Measurements from ENCODE around the gene CNPPD1.

The CNPPD1 gene

DNA sequence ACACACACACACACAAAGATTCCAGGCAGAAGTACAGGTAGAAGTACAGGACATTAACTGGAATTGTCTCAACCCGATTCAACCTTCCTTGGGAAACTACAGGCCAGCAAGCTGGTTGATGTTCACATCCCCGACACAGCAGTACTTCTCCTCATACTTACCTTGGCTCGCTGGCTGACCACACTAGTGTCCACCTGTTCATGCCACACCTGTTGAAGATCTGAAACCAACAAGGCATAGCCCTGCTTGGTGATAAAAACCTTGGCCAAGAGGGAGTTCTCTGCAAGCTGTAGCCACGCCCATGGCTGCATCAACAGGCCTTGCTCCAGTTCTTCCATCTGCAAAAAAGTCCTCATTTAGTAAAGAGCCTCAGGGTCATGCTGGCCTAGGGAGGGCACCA lies 18.7 kb downstream of the CNPPD1 start:
- no peak for DNase-seq

DNA sequence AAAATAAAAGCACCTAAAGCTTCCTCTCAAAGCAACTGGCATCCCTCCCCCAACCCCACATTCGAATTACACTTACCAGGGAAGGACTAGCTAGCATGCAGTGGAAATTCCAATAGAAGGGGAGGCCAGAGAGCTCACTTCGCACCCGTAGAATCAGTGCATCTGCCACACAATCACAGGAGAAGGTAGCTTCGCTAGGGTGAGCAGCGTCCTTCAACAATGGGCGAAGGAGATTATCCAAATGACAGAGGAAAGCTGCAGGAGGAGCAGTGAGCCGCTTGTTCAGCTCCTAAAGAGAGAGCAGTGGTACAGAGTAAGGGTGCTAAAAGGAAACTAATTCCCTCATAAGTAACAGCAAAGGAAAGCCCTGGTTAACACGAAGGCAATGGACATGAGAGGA lies 19.3 kb downstream of the CNPPD1 start:
- DNase-seq, result no peak

DNA sequence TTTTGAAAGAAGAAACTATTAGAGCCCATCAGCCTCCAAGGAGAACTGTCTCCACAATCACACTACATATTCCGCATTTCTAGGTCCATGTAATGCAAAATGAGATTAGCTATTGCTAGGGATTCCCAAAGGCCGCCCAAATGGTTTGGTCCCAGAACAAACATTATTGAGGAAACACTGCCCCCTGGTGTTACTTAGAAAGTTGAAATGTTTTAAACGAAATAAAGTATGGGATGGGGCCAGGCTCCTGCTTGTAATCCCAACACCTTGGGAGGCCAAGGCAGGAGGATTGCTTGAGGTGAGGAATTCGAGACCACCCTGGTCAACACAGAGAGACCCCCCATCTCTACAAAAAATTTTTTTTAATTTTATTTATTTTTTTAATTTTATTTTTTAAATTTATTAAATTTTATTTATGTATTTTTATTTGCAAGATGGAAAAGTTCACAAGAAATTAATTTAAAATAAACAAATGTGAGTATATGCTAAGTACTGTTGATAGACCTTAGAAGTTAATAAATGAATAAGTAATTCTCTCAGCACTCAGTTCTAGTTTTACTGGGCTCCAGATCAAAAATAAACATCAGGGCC lies 21.6 kb downstream of the CNPPD1 start:
- peak; percentile 28 to 65 for DNase-seq

DNA sequence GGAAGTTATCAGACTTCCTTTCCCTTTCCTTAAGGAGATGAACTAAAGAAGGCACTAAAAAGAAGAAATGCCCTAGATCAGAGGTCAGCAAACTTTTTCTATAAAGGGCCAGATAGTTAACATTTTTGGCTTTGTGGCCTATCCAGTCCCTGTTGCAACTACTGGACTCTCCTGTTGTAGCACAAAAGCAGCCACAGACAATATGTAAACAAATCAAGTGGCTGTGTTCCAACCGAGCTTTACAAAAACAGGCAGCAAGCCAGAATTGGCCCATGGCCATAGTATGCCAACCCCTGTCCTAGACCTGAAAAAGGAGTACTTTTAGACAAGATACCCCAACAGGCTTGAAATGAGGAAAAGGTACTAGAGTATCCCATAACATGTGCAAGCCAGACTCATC lies 27.1 kb downstream of the CNPPD1 start:
- DNase-seq, result no peak

DNA sequence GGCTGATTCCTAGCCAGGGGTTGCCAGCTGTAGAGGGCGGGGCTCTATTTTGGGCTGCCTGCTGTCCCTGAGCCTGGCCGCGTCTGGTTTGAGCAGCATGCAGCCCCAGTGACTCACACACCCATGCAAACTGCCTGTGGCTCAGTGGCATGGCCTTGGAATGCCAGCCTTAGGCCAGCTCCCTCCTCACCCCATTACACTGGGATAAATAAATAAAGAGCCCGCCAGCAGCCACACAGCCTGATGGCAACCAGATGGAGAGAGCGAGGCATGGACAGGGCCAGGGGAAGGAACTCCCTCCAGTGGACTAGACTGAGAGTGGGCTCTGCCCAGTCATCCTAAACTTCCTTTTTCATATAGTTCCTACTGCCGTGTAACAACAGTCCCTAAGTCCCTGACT lies 34.4 kb downstream of the CNPPD1 start:
- DNase-seq, result no peak

DNA sequence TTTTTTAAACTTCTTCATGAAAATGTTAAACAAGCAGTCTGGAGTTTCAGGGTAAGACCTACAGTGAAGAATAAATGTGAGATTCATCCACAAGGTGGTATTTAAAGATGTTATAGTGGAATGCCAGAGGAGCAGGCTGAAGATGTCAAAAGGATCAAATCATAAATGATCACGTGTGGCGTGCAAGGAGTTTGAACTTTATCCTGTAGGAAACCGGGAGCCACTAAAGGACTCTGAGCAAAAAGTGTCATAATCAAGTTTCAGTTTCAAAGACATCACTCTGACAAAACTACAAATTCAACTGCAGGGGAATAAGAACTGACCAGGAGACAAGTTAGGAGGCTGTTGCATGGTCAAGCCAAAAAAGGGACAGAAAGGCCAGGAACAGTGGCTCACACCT lies 36.0 kb downstream of the CNPPD1 start:
- no peak for DNase-seq

DNA sequence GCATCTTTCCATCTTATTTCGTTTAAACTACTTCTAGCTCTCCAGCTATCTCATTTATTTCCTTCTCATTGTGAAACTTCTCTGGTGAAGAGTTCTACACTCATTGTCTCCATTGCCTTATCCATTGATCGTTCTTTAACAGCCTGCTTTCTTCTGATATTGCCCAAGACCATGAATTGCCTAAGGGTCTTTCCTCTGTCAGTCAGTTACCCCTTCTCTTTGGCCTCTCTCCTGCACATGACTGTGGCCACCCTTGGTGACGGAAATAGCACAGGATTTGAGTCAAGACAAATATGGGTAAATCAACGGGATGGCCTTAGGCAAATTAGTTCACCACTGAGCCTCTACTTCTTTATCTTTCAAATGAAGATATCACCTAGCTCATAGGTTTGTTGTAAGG lies 42.7 kb downstream of the CNPPD1 start:
- DNase-seq, result no peak

DNA sequence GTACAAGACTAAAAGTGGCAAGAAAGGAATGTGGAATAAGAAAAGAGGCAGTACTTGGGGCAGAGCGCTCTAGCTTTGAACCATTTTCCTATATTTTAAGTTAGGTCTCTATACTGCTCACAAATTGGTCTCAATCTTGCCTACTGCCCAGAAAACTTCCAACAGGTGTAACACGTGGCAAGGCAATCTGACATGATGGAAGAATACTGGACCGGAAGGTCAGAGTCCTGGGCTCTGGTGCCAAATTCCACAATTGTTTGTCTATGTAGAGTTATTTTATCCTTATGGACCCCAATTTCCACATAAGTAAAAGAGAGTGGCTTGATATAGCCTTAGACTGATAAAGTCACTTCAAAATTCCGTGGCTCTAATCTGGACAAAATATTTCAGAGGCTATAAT lies 45.0 kb downstream of the CNPPD1 start:
- no peak for DNase-seq

DNA sequence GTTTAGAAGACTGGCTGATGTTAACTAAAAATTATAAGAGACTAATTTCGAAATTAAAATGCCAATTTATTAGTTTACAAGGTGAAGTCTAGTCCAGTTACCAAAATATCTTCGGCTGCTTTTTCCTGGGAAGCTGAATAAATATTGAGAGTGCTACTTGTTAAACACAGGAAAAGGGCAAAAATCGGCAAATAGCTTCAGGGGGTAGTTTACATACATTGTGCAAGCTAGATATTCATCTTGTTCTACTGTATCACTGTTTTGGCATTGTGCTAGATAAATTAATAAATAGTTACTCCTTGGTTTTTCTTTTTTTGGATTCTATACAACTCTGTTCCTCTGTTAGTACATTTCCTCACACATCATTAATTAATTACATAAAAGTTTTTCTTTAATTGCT lies 45.4 kb downstream of the CNPPD1 start:
- no peak for DNase-seq

DNA sequence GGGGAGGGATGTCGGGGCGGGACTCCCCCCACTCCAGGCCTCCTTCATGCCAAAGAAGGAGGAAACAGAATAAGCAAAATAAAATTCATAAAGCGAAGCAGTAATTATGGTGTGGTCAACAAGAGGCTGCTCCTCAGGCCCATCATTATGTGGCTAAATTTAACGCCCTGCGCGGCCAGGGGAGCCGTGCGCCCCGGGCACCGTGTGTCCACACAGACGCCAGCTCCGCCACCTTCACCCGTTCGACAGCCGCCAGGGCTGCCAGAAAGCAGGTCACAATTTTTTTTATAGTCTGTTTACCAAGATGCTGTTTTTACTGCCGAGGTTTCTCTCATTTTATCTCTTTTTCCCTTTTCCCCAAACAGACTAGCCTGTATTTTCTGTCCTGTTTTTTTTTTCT lies 47.1 kb downstream of the CNPPD1 start:
- DNase-seq, result no peak

DNA sequence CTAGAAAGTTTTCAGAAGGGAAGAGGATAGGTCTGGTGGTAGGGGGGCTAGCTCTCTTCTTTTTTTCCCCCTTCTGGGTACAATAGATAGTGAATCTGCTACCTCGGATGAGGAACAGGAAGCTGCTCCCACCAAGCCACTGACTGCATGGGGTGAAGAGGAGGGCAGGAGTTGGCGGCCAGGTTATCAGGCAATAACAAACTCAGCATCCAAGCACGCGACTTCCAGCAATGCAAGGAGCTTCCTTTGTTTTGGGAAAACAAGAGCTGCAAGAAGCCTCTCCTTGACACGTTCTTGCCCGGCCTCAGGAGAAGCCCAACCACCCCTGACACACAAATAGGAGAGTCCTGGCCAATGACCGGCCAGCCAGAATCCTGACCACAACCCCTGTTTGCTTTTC lies 48.3 kb downstream of the CNPPD1 start:
- no peak for DNase-seq

DNA sequence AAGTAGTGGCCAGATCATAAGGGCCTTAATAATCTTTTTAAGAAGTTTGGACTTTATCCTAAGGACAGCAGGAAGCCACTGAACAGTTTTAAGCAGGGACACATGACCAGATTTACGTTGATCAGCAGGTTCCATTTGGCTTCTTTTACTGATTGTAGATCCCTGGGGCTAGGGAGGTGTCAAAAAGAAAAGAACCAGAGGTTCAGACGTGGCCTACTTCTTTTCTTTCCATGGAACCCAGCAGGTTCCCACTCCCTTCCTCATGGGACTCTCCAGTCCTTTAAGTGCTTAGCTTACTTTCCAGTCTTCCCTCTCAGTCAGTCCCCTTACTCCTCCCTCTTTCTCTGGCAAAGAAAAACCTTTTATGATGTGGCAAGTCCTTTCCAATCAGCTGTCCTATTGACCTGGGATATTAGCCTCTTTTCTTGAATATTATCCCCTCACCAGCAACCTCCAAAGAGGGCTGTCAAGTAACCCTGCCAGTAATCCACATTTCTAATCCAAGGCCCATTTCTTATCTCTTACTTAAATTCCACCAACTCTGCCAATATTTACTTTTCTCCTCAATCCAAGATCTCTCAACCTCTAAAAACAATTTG lies 49.6 kb downstream of the CNPPD1 start:
- no peak for DNase-seq

DNA sequence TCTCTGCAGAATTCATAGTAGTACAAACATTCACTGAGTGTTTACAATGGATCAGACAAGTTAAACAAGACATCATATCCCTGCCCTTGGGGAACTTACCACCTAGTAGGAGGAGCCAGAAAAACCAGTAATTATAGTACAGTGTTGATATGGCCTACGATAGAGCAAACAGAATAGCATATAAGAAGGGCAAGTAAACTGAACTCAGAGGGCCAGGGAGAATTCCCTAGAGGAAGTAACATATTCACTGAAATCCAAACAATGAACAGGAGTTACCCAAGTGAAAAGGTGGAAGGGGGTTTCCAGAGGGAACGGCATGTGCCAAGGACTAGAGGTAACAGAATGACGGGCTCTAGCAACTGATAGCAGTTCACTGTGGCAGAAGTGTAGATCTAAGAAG lies 50.2 kb downstream of the CNPPD1 start:
- DNase-seq, result no peak

DNA sequence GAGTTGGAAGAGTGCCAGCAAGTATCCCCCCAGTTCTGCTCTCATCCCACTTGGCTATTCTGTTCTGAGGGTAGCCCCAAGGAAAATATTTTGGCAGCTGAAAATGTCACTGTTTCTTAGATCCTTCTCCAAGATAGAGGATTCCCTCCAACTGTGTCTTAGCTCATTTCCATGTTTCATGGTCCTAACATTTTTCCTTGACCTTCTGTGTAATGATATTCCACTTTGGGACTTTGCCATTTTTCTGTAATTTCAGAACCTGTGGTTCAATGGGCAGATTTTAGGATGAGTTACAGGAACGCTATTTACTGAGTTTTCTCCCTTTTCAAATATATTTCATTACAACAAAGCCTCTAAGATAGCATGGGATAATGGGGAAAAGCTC lies 50.8 kb downstream of the CNPPD1 start:
- no peak for DNase-seq

DNA sequence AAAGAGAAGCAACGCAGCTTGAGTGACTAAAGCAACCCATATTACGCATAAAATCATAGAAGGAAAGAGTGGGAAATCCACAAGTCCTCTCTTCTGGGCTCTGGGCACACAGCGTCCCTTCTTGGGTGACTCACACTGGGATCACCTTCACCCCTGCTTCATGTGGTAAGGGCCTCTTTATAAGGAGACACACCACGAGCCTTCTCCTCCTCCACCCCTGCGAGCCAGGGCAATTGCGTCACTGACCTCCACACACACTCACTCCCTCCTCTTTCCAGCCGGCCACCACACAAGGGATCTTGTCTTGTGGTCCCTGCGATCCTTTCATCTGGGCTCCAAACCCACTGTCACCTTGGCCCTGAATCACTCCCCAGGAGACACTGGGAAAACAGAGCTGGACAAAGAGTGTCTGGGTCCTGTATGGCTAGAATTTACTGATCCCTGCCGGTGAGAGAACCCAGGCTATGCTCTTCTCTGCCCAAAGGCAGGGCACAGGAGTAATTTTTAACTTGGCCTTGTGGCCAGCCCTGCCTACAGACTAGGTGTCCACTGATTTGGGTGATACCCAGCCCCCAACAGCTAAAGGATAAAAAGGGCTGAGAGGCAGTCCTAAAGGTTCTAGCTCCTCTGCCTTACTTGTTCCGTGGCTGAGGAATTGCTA lies 51.4 kb downstream of the CNPPD1 start:
- DNase-seq, result no peak

DNA sequence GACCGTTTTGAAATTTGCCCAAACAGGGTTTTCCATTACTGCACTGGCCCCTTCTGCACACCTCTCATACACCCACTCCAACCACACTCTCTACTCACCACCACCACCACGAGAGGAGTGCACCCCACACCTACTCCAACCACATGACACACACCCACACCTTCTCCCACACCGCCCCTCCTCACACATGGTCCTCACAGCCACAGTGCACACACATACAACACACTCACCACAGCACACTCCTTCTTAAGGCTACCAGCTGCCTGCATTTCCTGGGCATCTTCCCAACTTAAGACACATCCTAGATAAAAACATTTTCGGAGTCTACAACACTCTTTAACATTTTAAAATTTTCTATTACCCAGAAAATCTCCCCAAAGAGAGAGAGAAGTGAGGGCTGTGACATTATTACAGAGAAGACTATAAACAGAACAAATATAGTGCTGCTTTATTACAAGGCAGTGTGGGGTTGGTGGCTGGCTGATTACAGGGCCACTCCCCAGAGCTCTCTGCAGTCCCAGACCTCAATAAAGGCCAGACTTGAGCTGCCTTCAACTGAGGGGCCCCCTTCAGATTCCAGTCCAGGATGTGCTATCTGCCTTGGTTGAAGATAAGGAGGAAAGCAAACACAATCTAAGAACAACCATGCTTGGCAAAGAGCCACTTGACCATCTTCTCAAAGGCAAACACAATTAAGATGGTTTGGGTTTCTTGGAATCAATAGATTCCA lies 52.2 kb downstream of the CNPPD1 start:
- DNase-seq, result no peak

DNA sequence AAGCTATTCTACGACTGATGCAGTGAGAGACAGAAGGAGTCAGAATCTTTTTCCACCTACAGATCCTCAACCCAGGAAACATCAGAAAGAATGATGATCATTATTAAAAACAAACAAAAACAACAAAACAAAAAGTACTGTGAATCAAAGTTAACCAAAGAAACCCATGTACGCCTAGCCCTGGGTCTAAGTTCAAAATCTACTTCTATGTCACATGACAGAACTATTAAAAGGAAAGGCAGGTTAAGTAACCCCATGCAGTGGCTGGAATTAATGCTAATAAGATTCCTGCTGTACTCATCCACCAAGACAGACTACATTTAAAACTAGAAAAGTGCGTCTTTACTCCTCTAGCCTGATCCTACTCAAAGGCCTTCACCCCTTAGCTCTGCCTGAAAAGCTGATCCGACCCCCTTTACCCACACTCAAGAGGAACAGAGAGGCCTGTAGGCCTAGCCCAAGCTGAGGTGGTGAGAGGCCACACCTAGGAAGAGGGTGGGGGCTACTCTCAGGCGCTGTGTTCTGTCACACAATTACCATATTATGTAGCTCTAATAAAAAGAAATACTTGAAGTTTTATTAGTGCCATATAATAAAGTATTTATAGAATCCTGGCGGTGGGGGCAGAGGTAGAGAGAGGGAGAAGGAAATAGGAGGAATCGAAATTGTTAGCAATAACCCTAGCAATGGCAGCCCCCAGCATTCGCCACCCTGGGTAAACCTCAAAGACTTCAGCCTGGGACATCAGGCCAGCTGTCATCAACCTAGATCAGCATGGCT lies 53.2 kb downstream of the CNPPD1 start:
- no peak for DNase-seq

DNA sequence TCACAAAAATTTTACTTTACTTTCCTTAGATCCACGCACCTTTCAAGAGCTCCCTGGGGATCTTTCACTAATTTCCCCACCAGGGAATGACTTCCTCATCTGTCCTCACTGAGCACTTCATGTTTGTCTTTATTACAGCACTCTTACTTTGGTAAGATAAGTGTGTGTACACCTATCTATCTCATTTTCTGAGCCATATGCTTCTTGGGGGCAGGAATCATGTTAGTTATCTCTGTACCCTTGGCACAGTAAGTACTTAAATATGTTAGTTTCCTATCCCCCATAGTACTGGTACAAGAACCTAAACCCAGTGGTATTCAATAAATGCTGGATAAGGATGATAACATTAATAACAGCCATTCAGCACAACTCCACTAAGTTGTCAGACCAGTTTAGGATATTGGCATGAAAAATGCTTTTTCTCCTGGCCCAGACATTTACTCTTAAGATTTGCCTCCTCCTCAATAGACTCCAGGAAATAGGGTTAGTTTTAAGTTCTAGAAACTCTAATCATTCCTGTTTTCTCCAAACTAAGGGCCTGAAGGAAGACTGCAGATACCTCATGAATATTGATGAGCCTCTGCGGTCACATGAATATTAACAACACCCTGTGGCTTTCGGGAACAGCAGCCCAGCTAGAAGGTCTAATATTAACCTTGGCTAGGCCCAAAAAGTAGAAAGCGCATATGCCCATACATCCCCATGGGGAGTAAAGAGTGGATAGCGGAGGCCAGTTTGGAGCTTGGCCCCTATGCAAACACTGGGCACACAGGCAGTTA lies 54.3 kb downstream of the CNPPD1 start:
- DNase-seq, result no peak
